GM23248 (cell line): ENCODE data around the gene DIP2C. TPM values are rescaled to one million over a fixed set of nuclear protein-coding genes. Genes with fewer than 3 reads are reported as not detected.

ENCODE experiments used
- DNase-seq: peaks from one replicate; pipeline ENCODE4 v3.0.0-alpha.2; 2015
- H2AFZ ChIP-seq: fragments of 200-600 bp; sonication (generic); 2 replicates; pipeline ENCODE4 v1.6.1; 2016; ENCODE audit warnings: antibody characterized with exemption
- H3F3A ChIP-seq: fragments of 200-600 bp; sonication (generic); 2 replicates; pipeline ENCODE4 v1.6.1; 2016; ENCODE audit warnings: mild to moderate bottlenecking, antibody characterized with exemption, mixed run types; ENCODE audit not compliant: insufficient read depth
- H3K27ac ChIP-seq: fragments of 200-600 bp; sonication (generic); 2 replicates; pipeline ENCODE4 v1.5.1; 2016; ENCODE audit warnings: mild to moderate bottlenecking
- H3K27me3 ChIP-seq: fragments of 200-600 bp; sonication (generic); replicated peaks from 2 replicates; pipeline ENCODE4 v1.6.1; 2016; ENCODE audit warnings: mild to moderate bottlenecking; ENCODE audit not compliant: insufficient read depth
- H3K36me3 ChIP-seq: fragments of 200-600 bp; sonication (generic); 2 replicates; pipeline ENCODE4 v1.6.1; 2016; ENCODE audit warnings: low read depth, mild to moderate bottlenecking
- H3K4me1 ChIP-seq: fragments of 200-600 bp; sonication (generic); 2 replicates; pipeline ENCODE4 v1.6.1; 2016; ENCODE audit warnings: mild to moderate bottlenecking; ENCODE audit not compliant: insufficient read depth
- H3K4me2 ChIP-seq: fragments of 200-600 bp; sonication (generic); one replicate; pipeline ENCODE4 v1.6.1; 2016; ENCODE audit warnings: mild to moderate bottlenecking; ENCODE audit not compliant: unreplicated experiment
- H3K4me3 ChIP-seq: fragments of 200-600 bp; sonication (generic); 2 replicates; pipeline ENCODE4 v1.5.1; 2016; ENCODE audit warnings: mild to moderate bottlenecking
- H3K79me2 ChIP-seq: fragments of 200-600 bp; sonication (generic); 2 replicates; pipeline ENCODE4 v1.6.1; 2016; ENCODE audit warnings: mild to moderate bottlenecking; ENCODE audit not compliant: insufficient read depth
- H3K9ac ChIP-seq: fragments of 200-600 bp; sonication (generic); 2 replicates; pipeline ENCODE4 v1.6.1; 2016; ENCODE audit warnings: mild to moderate bottlenecking
- H3K9me2 ChIP-seq: fragments of 200-600 bp; sonication (generic); 2 replicates; pipeline ENCODE4 v1.6.1; 2016; ENCODE audit warnings: mixed run types, mild to moderate bottlenecking, moderate library complexity; ENCODE audit not compliant: insufficient read depth
- H3K9me3 ChIP-seq: fragments of 200-600 bp; sonication (generic); one replicate; pipeline ENCODE4 v1.6.1; 2017; ENCODE audit warnings: low read depth
- H4K20me1 ChIP-seq: fragments of 200-600 bp; sonication (generic); 2 replicates; pipeline ENCODE4 v1.6.0; 2016; ENCODE audit not compliant: insufficient read depth
- EZH2 ChIP-seq: fragments of 200-600 bp; sonication (generic); IDR thresholded peaks from 2 replicates; pipeline ENCODE4 v1.6.1; 2018; ENCODE audit warnings: antibody characterized with exemption, mild to moderate bottlenecking; ENCODE audit not compliant: insufficient read depth, poor library complexity, severe bottlenecking
- EZH2phosphoT487 ChIP-seq: fragments of 200-600 bp; sonication (generic); IDR thresholded peaks from 2 replicates; pipeline ENCODE4 v1.6.1; 2018; ENCODE audit warnings: antibody characterized with exemption, moderate library complexity, mild to moderate bottlenecking, low read depth; ENCODE audit not compliant: insufficient read depth
- WGBS, 2 experiments: methylation state at CpG; one replicate each; pipeline ENCODE4 v1.1.6; 2015 to 2017; ENCODE audit warnings: low lambda C conversion rate in 2 of 2, low coverage in 1 of 2; ENCODE audit errors: missing lambda C conversion rate in 2 of 2; 5-methylcytosine and 5-hydroxymethylcytosine counted together
- in situ Hi-C: fragments of 300-500 bp; cut with MboI; formaldehyde crosslinking; loops from 2 replicates; pipeline ENCODE4 v1.15.0; 2020
- polyA plus RNA-seq: library from polyadenylated mRNA; unstranded; fragments of >200 nt; fragmentation: Nextera tagmentation; extraction: Ambion mirVana; gene quantifications from 2 replicates; pipeline ENCODE4 v1.2.1, GENCODE V29; 2016
- total RNA-seq: library from RNA; depleted of rRNA; stranded (reverse); fragments of >200 nt; shearing (Covaris generic); gene quantifications from 2 replicates; pipeline ENCODE4 v1.2.3, GENCODE V29; 2014

DIP2C gene
- total and polyA plus RNA-seq, 2 experiments from 2014 or later: 12.0 to 13.1 TPM

GRCh38 chr10:290026-290725 lies 399.3 kb downstream of the DIP2C start:
- Histone ChIP-seq H3K4me1 (peaks cover 15% of the 10 kb centered on the region), H3K27ac (peak overlapping the region; percentile 86), H3K4me2 (peak overlapping the region; percentile 67), H3K9me2 (no peaks in the 10 kb centered on the region), H3K36me3 (no peaks in the 10 kb centered on the region; the same call in 1 of the 2 replicates), H2AFZ (peak overlapping the region; percentile 54), H3K27me3 (no peaks in the 10 kb centered on the region), H3F3A (peaks cover 15% of the 10 kb centered on the region), H3K4me3 (peak overlapping the region; percentile 31), H3K9ac (peak overlapping the region; percentile 67), H3K9me3 (no peaks in the 10 kb centered on the region), H4K20me1 (no peaks in the 10 kb centered on the region), H3K79me2 (no peaks in the 10 kb centered on the region)
- WGBS, 2 experiments: 10 to 13% methylated on average over 17 of the region's 17 CpGs
- in situ Hi-C loops: no loop called here
- DNase-seq: peak; percentile 93
- no peak for TF ChIP-seq EZH2
- no peak for TF ChIP-seq EZH2phosphoT487

- WGBS, 2 experiments: 67 to 76% methylated on average over 9 of the region's 9 CpGs
- no peaks in the 10 kb centered on the region for H4K20me1 ChIP-seq
- no peaks in the 10 kb centered on the region for H3K27me3 ChIP-seq
- TF ChIP-seq EZH2 (no peak), EZH2phosphoT487 (no peak)
- peak overlapping the region; percentile 86 for H3K27ac ChIP-seq
- H3K4me3 ChIP-seq: peak overlapping the region; percentile 31
- H3K4me2 ChIP-seq: peak overlapping the region; percentile 67
- DNase-seq: no peak
- H3K9ac ChIP-seq: peak overlapping the region; percentile 67
- peaks cover 15% of the 10 kb centered on the region for H3K4me1 ChIP-seq
- no peaks in the 10 kb centered on the region for H3K79me2 ChIP-seq
- H3K36me3 ChIP-seq: no peaks in the 10 kb centered on the region; the same call in 1 of the 2 replicates
- H3F3A ChIP-seq: peaks cover 15% of the 10 kb centered on the region
- H2AFZ ChIP-seq: peak overlapping the region; percentile 54
- H3K9me3 ChIP-seq: no peaks in the 10 kb centered on the region
- no peaks in the 10 kb centered on the region for H3K9me2 ChIP-seq
- in situ Hi-C loops: no loop called here
Measured at GRCh38 chr10:289581-289980, 399.9 kb downstream of the DIP2C start.

GRCh38 chr10:288316-289200 lies 400.9 kb downstream of the DIP2C start:
- H3K79me2 ChIP-seq: no peaks in the 10 kb centered on the region
- no peaks in the 10 kb centered on the region for H4K20me1 ChIP-seq
- H3K27ac ChIP-seq: no peak overlapping the region
- H3K27me3 ChIP-seq: no peaks in the 10 kb centered on the region
- H3F3A ChIP-seq: peaks cover 15% of the 10 kb centered on the region
- no peak overlapping the region for H3K4me2 ChIP-seq
- peaks cover 15% of the 10 kb centered on the region for H3K4me1 ChIP-seq
- in situ Hi-C loops: no loop called here
- H2AFZ ChIP-seq: no peak overlapping the region
- H3K4me3 ChIP-seq: no peak overlapping the region
- no peaks in the 10 kb centered on the region; the same call in 1 of the 2 replicates for H3K36me3 ChIP-seq
- DNase-seq: no peak
- no peaks in the 10 kb centered on the region for H3K9me2 ChIP-seq
- H3K9ac ChIP-seq: no peak overlapping the region
- no peaks in the 10 kb centered on the region for H3K9me3 ChIP-seq
- WGBS, 2 experiments: 91 to 94% methylated on average over 27 of the region's 27 CpGs
- TF ChIP-seq EZH2 (no peak), EZH2phosphoT487 (no peak)

GRCh38 chr10:287814-288213 lies 401.7 kb downstream of the DIP2C start:
- H2AFZ ChIP-seq: no peak overlapping the region
- H3K4me2 ChIP-seq: no peak overlapping the region
- TF ChIP-seq EZH2 (no peak), EZH2phosphoT487 (no peak)
- in situ Hi-C loops: no loop called here
- H4K20me1 ChIP-seq: no peaks in the 10 kb centered on the region
- peak; percentile 19 for DNase-seq
- H3K9ac ChIP-seq: no peak overlapping the region
- H3K9me3 ChIP-seq: no peaks in the 10 kb centered on the region
- H3K27ac ChIP-seq: no peak overlapping the region
- no peaks in the 10 kb centered on the region for H3K9me2 ChIP-seq
- no peaks in the 10 kb centered on the region for H3K79me2 ChIP-seq
- WGBS, 2 experiments: 88 to 92% methylated on average over 4 of the region's 4 CpGs
- H3K4me3 ChIP-seq: no peak overlapping the region
- H3K36me3 ChIP-seq: no peaks in the 10 kb centered on the region; the same call in 1 of the 2 replicates
- H3F3A ChIP-seq: peaks cover 15% of the 10 kb centered on the region
- H3K27me3 ChIP-seq: no peaks in the 10 kb centered on the region
- H3K4me1 ChIP-seq: peaks cover 16% of the 10 kb centered on the region
